Lower leg skin (tissue), 4 donors: ENCODE data around the gene PDE6A. TPM values are rescaled to one million over a fixed set of nuclear protein-coding genes. Genes with fewer than 3 reads are reported as not detected.

Experiments
- DNase-seq, 2 donors: peaks; one replicate each; pipeline ENCODE4 v3.0.0-alpha.2; 2019; ENCODE audit warnings: low spot score in 2 of 2
- H3K4me3 ChIP-seq: fragments of 200-600 bp; sonication (generic); 2 replicates; pipeline ENCODE4 v1.5.1; 2017; ENCODE audit warnings: mild to moderate bottlenecking, low read depth; ENCODE audit not compliant: poor library complexity, severe bottlenecking
- POLR2A ChIP-seq, 2 donors: fragments of 450-650 bp; IDR thresholded peaks; one replicate each; pipeline ENCODE4 v1.6.1; 2016 to 2017; ENCODE audit warnings: antibody characterized with exemption in 2 of 2, mild to moderate bottlenecking in 1 of 2, moderate library complexity in 1 of 2
- whole genome bisulfite sequencing, 2 donors: methylation state at CpG; one replicate each; pipeline ENCODE4 v1.1.5; 2018; 5-methylcytosine and 5-hydroxymethylcytosine counted together
- intact Hi-C: fragments of 100-400 bp; cut with DNase I; formaldehyde crosslinking; loops from one replicate; pipeline ENCODE4 v1.15.0; 2023; ENCODE audit warnings: low total_unique reads
- total RNA-seq, 4 donors: library from RNA; depleted of rRNA; stranded (reverse); fragments of >200 nt; gene quantifications; one replicate each; pipeline ENCODE4 v1.1.0, GENCODE V29; 2016
- TF ChIP-seq, protein P1 (sequence below), 3 donors: fragments of 450-650 bp; IDR thresholded peaks; one replicate each; pipeline ENCODE4 v1.5.1; 2016; ENCODE audit warnings: antibody characterized with exemption in 3 of 3, mild to moderate bottlenecking in 3 of 3, moderate library complexity in 2 of 3

The PDE6A gene
- total RNA-seq = 1 to 10 TPM in 1 of 4 donors, under 1 TPM in 2, not detected in 1; 0.04 to 1.0 (median 0.49) TPM

DNA sequence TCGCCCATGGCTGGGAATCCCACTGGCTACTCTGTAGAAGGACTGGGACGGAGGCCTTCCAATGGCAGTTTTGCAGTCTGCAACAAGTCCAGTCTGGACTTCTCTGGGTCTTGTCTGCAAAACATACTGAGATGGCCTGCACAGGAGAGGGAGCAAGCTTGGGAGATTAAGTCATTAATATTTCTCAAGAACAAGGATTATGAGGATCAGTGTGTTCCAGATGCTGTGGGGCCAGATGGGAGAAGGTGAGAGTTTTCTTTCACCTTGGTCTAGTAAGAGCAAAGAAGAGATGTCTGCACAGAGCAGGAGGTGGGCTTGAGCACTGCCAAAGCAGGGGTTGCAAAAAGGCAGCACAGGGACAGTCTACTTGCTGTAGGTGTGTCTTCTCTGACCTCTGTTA is at the start of gene PDE6A:
TSS of gene PDE6A (minus strand) at position 128 of the 400 bp plus-strand sequence. CDS start at position 8, 120 bp downstream.
- H3K4me3 ChIP-seq = no peak within 1 kb of the TSS
- DNase-seq = no peak
- intact Hi-C loops = no loop called here
- TF ChIP-seq, protein P1, sequence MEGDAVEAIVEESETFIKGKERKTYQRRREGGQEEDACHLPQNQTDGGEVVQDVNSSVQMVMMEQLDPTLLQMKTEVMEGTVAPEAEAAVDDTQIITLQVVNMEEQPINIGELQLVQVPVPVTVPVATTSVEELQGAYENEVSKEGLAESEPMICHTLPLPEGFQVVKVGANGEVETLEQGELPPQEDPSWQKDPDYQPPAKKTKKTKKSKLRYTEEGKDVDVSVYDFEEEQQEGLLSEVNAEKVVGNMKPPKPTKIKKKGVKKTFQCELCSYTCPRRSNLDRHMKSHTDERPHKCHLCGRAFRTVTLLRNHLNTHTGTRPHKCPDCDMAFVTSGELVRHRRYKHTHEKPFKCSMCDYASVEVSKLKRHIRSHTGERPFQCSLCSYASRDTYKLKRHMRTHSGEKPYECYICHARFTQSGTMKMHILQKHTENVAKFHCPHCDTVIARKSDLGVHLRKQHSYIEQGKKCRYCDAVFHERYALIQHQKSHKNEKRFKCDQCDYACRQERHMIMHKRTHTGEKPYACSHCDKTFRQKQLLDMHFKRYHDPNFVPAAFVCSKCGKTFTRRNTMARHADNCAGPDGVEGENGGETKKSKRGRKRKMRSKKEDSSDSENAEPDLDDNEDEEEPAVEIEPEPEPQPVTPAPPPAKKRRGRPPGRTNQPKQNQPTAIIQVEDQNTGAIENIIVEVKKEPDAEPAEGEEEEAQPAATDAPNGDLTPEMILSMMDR (IDR thresholded peaks at IDR 0.05) = no peak
- no peak for TF ChIP-seq POLR2A (IDR thresholded peaks at IDR 0.05)
- WGBS, 2 donors = 88 to 94% methylated on average over 2 of the region's 2 CpGs

DNA sequence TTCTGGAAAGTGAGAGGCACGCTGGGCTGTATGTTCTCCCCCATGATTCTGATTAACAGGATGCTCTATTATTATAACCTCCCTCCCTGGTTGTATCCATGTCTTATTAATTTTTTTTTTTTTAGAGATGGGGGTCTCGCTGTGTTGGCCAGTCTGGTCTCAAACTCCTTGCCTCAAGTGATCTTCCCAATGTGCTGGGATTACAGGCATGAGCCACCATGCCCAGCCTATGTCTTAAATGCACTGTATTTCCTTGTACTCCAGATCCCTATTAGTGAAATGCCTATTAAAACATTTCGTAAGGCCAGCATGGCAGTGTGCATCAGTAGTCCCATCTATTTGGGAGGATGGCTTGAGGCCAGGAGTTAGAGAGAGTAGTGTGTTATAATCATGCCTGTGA is 48.9 kb upstream of the PDE6A start:
- H3K4me3 ChIP-seq = no peak overlapping the region
- WGBS, 2 donors = 89 to 91% methylated on average over 3 of the region's 3 CpGs
- intact Hi-C loops = loop anchor here (10.0 kb wide), 1 partner anchor 359 kb away; no protein-coding TSS in a partner anchor
- no peak for TF ChIP-seq POLR2A (IDR thresholded peaks at IDR 0.05)
- TF ChIP-seq, protein P1 (IDR thresholded peaks at IDR 0.05) = no peak
- DNase-seq = no peak

DNA sequence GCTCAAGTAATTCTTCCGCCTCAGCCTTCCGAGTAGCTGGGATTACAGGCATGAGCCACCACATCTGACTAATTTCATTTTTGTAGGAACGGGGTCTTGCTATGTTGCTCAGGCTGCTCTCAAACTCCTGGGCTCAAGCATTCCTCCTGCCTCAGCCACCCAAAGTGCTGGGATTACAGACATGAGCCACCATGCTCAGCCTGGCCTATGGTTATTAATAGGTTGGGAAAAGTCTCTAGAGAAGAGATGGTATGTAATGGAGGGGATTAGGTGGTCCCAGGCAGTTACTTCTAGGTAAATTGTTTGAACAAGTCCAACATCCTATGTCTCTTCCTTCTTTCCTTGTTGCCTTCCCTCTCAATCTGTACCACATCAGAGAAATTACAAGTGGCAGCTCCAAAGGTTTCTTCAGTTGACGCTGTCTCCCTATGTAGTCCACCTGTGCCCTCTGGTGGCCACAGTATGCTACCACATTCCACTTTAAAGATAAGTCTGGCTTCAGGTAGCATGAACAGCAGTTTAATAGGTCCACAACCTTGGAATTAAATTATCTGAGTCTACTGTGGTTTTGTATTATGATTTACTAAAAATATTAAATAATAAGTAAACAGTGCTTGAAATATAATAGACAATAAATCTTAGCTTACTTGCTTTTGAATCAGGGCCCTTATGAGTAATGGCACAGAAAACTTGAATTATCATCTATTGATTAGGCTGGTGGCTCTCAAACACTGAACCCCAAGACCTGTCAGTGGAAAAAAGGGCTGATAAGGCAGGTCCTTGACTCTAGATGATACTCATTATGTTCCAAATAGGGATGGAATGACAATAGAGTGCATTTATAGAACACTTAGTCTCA is 46.2 kb upstream of the PDE6A start:
- TF ChIP-seq, protein P1 (IDR thresholded peaks at IDR 0.05) = peak in 1 of 3 donors; percentile 78
- no peak for TF ChIP-seq POLR2A (IDR thresholded peaks at IDR 0.05)
- intact Hi-C loops = loop anchor here (10.0 kb wide), 1 partner anchor 356 kb away; no protein-coding TSS in a partner anchor
- no peak overlapping the region for H3K4me3 ChIP-seq
- DNase-seq = peak; percentile 74 to 92
- 69 to 72% methylated on average over 4 of the region's 4 CpGs for WGBS, 2 donors

DNA sequence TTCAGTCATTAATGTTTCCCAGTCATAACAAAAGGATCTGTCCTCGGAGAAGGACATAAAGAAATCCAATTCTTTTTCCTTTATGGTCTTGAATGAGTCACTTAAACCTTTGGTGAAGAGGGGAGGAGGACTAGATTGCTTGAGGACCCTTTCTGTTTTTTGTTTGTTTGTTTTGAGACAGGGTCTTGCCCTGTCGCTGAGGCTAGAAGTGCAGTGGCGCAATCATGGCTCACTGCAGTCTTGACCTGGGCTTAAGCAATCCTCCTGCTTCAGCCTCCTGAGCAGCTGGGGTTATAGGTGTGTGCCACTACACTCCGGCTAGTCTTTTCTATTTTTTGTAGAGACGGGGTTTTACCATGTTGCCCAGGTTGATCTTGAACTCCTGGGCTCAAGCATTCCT is 43.5 kb upstream of the PDE6A start:
- DNase-seq = no peak
- 83 to 87% methylated on average over 5 of the region's 5 CpGs for WGBS, 2 donors
- intact Hi-C loops = loop anchor here (5.0 kb wide), 1 partner anchor 151 kb away; no protein-coding TSS in a partner anchor
- no peak overlapping the region for H3K4me3 ChIP-seq
- TF ChIP-seq POLR2A (IDR thresholded peaks at IDR 0.05) = no peak
- TF ChIP-seq, protein P1 (IDR thresholded peaks at IDR 0.05) = no peak

DNA sequence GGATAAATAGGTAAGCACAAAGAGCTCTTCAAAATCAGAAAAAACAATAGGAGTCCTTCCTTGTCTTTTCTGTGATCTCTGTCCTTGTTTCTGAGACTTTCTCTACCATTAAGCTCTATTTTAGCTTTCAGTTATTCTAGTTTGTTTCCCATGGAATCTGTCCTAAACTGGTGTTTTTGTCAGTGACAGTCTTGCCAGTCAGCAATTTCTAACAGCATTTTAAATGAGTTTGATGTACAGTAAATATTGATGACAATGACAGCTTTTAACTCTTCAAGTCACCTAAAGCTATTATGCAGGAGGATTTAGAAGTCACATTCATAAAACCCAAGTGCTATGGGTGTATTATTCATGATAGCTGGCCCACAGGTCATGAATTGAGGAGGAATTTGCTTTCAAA is 37.9 kb upstream of the PDE6A start:
- DNase-seq = no peak
- H3K4me3 ChIP-seq = no peak overlapping the region
- intact Hi-C loops = no loop called here
- no peak for TF ChIP-seq POLR2A (IDR thresholded peaks at IDR 0.05)
- TF ChIP-seq, protein P1 (IDR thresholded peaks at IDR 0.05) = no peak
